GM23248 (cell line): ENCODE data around the gene SLC9A9. TPM values are rescaled to one million over a fixed set of nuclear protein-coding genes. Genes with fewer than 3 reads are reported as not detected.

Experiments
- DNase-seq: peaks from one replicate; pipeline ENCODE4 v3.0.0-alpha.2; 2015
- H2AFZ ChIP-seq: fragments of 200-600 bp; sonication (generic); 2 replicates; pipeline ENCODE4 v1.6.1; 2016; ENCODE audit warnings: antibody characterized with exemption
- H3F3A ChIP-seq: fragments of 200-600 bp; sonication (generic); 2 replicates; pipeline ENCODE4 v1.6.1; 2016; ENCODE audit warnings: mild to moderate bottlenecking, antibody characterized with exemption, mixed run types; ENCODE audit not compliant: insufficient read depth
- H3K27ac ChIP-seq: fragments of 200-600 bp; sonication (generic); 2 replicates; pipeline ENCODE4 v1.5.1; 2016; ENCODE audit warnings: mild to moderate bottlenecking
- H3K27me3 ChIP-seq: fragments of 200-600 bp; sonication (generic); replicated peaks from 2 replicates; pipeline ENCODE4 v1.6.1; 2016; ENCODE audit warnings: mild to moderate bottlenecking; ENCODE audit not compliant: insufficient read depth
- H3K36me3 ChIP-seq: fragments of 200-600 bp; sonication (generic); 2 replicates; pipeline ENCODE4 v1.6.1; 2016; ENCODE audit warnings: low read depth, mild to moderate bottlenecking
- H3K4me1 ChIP-seq: fragments of 200-600 bp; sonication (generic); 2 replicates; pipeline ENCODE4 v1.6.1; 2016; ENCODE audit warnings: mild to moderate bottlenecking; ENCODE audit not compliant: insufficient read depth
- H3K4me2 ChIP-seq: fragments of 200-600 bp; sonication (generic); one replicate; pipeline ENCODE4 v1.6.1; 2016; ENCODE audit warnings: mild to moderate bottlenecking; ENCODE audit not compliant: unreplicated experiment
- H3K4me3 ChIP-seq: fragments of 200-600 bp; sonication (generic); 2 replicates; pipeline ENCODE4 v1.5.1; 2016; ENCODE audit warnings: mild to moderate bottlenecking
- H3K79me2 ChIP-seq: fragments of 200-600 bp; sonication (generic); 2 replicates; pipeline ENCODE4 v1.6.1; 2016; ENCODE audit warnings: mild to moderate bottlenecking; ENCODE audit not compliant: insufficient read depth
- H3K9ac ChIP-seq: fragments of 200-600 bp; sonication (generic); 2 replicates; pipeline ENCODE4 v1.6.1; 2016; ENCODE audit warnings: mild to moderate bottlenecking
- H3K9me2 ChIP-seq: fragments of 200-600 bp; sonication (generic); 2 replicates; pipeline ENCODE4 v1.6.1; 2016; ENCODE audit warnings: mixed run types, mild to moderate bottlenecking, moderate library complexity; ENCODE audit not compliant: insufficient read depth
- H3K9me3 ChIP-seq: fragments of 200-600 bp; sonication (generic); one replicate; pipeline ENCODE4 v1.6.1; 2017; ENCODE audit warnings: low read depth
- H4K20me1 ChIP-seq: fragments of 200-600 bp; sonication (generic); 2 replicates; pipeline ENCODE4 v1.6.0; 2016; ENCODE audit not compliant: insufficient read depth
- EZH2 ChIP-seq: fragments of 200-600 bp; sonication (generic); IDR thresholded peaks from 2 replicates; pipeline ENCODE4 v1.6.1; 2018; ENCODE audit warnings: antibody characterized with exemption, mild to moderate bottlenecking; ENCODE audit not compliant: insufficient read depth, poor library complexity, severe bottlenecking
- EZH2phosphoT487 ChIP-seq: fragments of 200-600 bp; sonication (generic); IDR thresholded peaks from 2 replicates; pipeline ENCODE4 v1.6.1; 2018; ENCODE audit warnings: antibody characterized with exemption, moderate library complexity, mild to moderate bottlenecking, low read depth; ENCODE audit not compliant: insufficient read depth
- WGBS, 2 experiments: methylation state at CpG; one replicate each; pipeline ENCODE4 v1.1.6; 2015 to 2017; ENCODE audit warnings: low lambda C conversion rate in 2 of 2, low coverage in 1 of 2; ENCODE audit errors: missing lambda C conversion rate in 2 of 2; 5-methylcytosine and 5-hydroxymethylcytosine counted together
- in situ Hi-C: fragments of 300-500 bp; cut with MboI; formaldehyde crosslinking; loops from 2 replicates; pipeline ENCODE4 v1.15.0; 2020
- polyA plus RNA-seq: library from polyadenylated mRNA; unstranded; fragments of >200 nt; fragmentation: Nextera tagmentation; extraction: Ambion mirVana; gene quantifications from 2 replicates; pipeline ENCODE4 v1.2.1, GENCODE V29; 2016
- total RNA-seq: library from RNA; depleted of rRNA; stranded (reverse); fragments of >200 nt; shearing (Covaris generic); gene quantifications from 2 replicates; pipeline ENCODE4 v1.2.3, GENCODE V29; 2014

Gene SLC9A9
- total and polyA plus RNA-seq, 2 experiments from 2014 or later, result 2.8 to 3.2 TPM

- peak overlapping the region; percentile 15 for H3K27ac ChIP-seq
- in situ Hi-C loops, result no loop called here
- no peaks in the 10 kb centered on the region for H3K36me3 ChIP-seq
- no peaks in the 10 kb centered on the region for H3K9me3 ChIP-seq
- TF ChIP-seq EZH2 (no peak), EZH2phosphoT487 (no peak)
- no peak overlapping the region for H2AFZ ChIP-seq
- peaks cover 21% of the 10 kb centered on the region for H3F3A ChIP-seq
- H3K9ac ChIP-seq, result no peak overlapping the region
- H3K27me3 ChIP-seq, result no peaks in the 10 kb centered on the region
- H4K20me1 ChIP-seq, result no peaks in the 10 kb centered on the region
- no peaks in the 10 kb centered on the region for H3K79me2 ChIP-seq
- DNase-seq, result peak; percentile 65
- H3K4me1 ChIP-seq, result peaks cover 23% of the 10 kb centered on the region
- peak overlapping the region; percentile 36 for H3K4me3 ChIP-seq
- peak overlapping the region; percentile 74 for H3K4me2 ChIP-seq
- no peaks in the 10 kb centered on the region for H3K9me2 ChIP-seq
- WGBS, 2 experiments, result 2 to 3% methylated on average over 3 of the region's 3 CpGs
Measured at GRCh38 chr3:143727391-143727790, 120.9 kb downstream of the SLC9A9 start.

GRCh38 chr3:143726727-143727126 lies 121.5 kb downstream of the SLC9A9 start:
- in situ Hi-C loops, result no loop called here
- Histone ChIP-seq H3K4me3 (peak overlapping the region; percentile 36), H3K79me2 (no peaks in the 10 kb centered on the region), H3K9me3 (no peaks in the 10 kb centered on the region), H4K20me1 (no peaks in the 10 kb centered on the region), H3F3A (peaks cover 21% of the 10 kb centered on the region), H2AFZ (no peak overlapping the region), H3K9ac (no peak overlapping the region), H3K9me2 (no peaks in the 10 kb centered on the region), H3K36me3 (no peaks in the 10 kb centered on the region), H3K4me1 (peaks cover 23% of the 10 kb centered on the region), H3K27me3 (no peaks in the 10 kb centered on the region), H3K4me2 (peak overlapping the region; percentile 74), H3K27ac (peak overlapping the region; percentile 15)
- WGBS, 2 experiments, result 15 to 19% methylated on average over 1 of the region's 1 CpG
- TF ChIP-seq EZH2, result no peak
- no peak for TF ChIP-seq EZH2phosphoT487
- DNase-seq, result peak; percentile 44

GRCh38 chr3:143720381-143720780 lies 127.9 kb downstream of the SLC9A9 start:
- TF ChIP-seq EZH2phosphoT487, result no peak
- Histone ChIP-seq H3K79me2 (no peaks in the 10 kb centered on the region), H3K9me3 (no peaks in the 10 kb centered on the region), H2AFZ (no peak overlapping the region), H3K36me3 (no peaks in the 10 kb centered on the region), H3K4me3 (no peak overlapping the region), H4K20me1 (no peaks in the 10 kb centered on the region), H3K9me2 (no peaks in the 10 kb centered on the region), H3K27me3 (no peaks in the 10 kb centered on the region), H3K4me1 (no peaks in the 10 kb centered on the region), H3K4me2 (no peak overlapping the region), H3K9ac (no peak overlapping the region), H3F3A (no peaks in the 10 kb centered on the region), H3K27ac (no peak overlapping the region)
- no peak for DNase-seq
- in situ Hi-C loops, result no loop called here
- WGBS, 2 experiments, result 90 to 91% methylated on average over 2 of the region's 2 CpGs

GRCh38 chr3:143718463-143718862 lies 129.8 kb downstream of the SLC9A9 start:
- no peaks in the 10 kb centered on the region for H4K20me1 ChIP-seq
- no peak overlapping the region for H3K4me2 ChIP-seq
- H2AFZ ChIP-seq, result no peak overlapping the region
- WGBS, 2 experiments, result 75 to 80% methylated on average over 7 of the region's 7 CpGs
- H3K9me3 ChIP-seq, result no peaks in the 10 kb centered on the region
- no peaks in the 10 kb centered on the region for H3K79me2 ChIP-seq
- H3K4me3 ChIP-seq, result no peak overlapping the region
- no peak for DNase-seq
- H3K4me1 ChIP-seq, result no peaks in the 10 kb centered on the region
- H3K27me3 ChIP-seq, result no peaks in the 10 kb centered on the region
- in situ Hi-C loops, result no loop called here
- H3F3A ChIP-seq, result no peaks in the 10 kb centered on the region
- H3K9ac ChIP-seq, result no peak overlapping the region
- no peak overlapping the region for H3K27ac ChIP-seq
- H3K36me3 ChIP-seq, result no peaks in the 10 kb centered on the region
- TF ChIP-seq EZH2phosphoT487 (no peak), EZH2 (no peak)
- H3K9me2 ChIP-seq, result no peaks in the 10 kb centered on the region

- H3F3A ChIP-seq, result no peaks in the 10 kb centered on the region
- H3K4me2 ChIP-seq, result no peak overlapping the region
- DNase-seq, result peak; percentile 33
- no peaks in the 10 kb centered on the region for H3K9me2 ChIP-seq
- no peaks in the 10 kb centered on the region for H3K27me3 ChIP-seq
- no peak overlapping the region for H3K9ac ChIP-seq
- H3K27ac ChIP-seq, result no peak overlapping the region
- WGBS, 2 experiments, result 59 to 64% methylated on average over 4 of the region's 4 CpGs
- no peaks in the 10 kb centered on the region for H4K20me1 ChIP-seq
- TF ChIP-seq EZH2 (no peak), EZH2phosphoT487 (no peak)
- H3K36me3 ChIP-seq, result no peaks in the 10 kb centered on the region
- no peaks in the 10 kb centered on the region for H3K4me1 ChIP-seq
- in situ Hi-C loops, result no loop called here
- no peaks in the 10 kb centered on the region for H3K9me3 ChIP-seq
- no peaks in the 10 kb centered on the region for H3K79me2 ChIP-seq
- H2AFZ ChIP-seq, result no peak overlapping the region
- no peak overlapping the region for H3K4me3 ChIP-seq
Measured at GRCh38 chr3:143716731-143717130, 131.5 kb downstream of the SLC9A9 start.
